Activated B cell treated with CpG ODN at 0.5 μM for 24 hours (primary cell): ENCODE data around the gene GBF1. TPM values are rescaled to one million over a fixed set of nuclear protein-coding genes. Genes with fewer than 3 reads are reported as not detected.
A peak's percentile ranks its signal among the peaks of the same experiment; 100 is the strongest.

Experiments
- ATAC-seq: fragments of 200-7000 bp; cut with Tn5 transposase; one replicate; pipeline ENCODE4 v1.10.0; 2021; ENCODE audit warnings: low read depth, mild to moderate bottlenecking, moderate library complexity
- CTCF ChIA-PET: fragments of 350-600 bp; sonication (Branson Sonifier 250); formaldehyde crosslinking; loops from one replicate; lab custom pipeline; 2021; ENCODE audit warnings: antibody characterized with exemption; lab: Charles Lee
- POLR2A ChIA-PET: fragments of 350-600 bp; sonication (Branson Sonifier 250); formaldehyde crosslinking; loops from one replicate; lab custom pipeline; 2021; ENCODE audit warnings: antibody characterized with exemption; lab: Charles Lee
- DNase-seq: peaks from one replicate; pipeline ENCODE4 v3.0.0; 2022
- H3K27ac Mint-ChIP-seq: one replicate; pipeline ENCODE4 v1.8.0; 2020; ENCODE audit warnings: mixed read lengths
- H3K27me3 Mint-ChIP-seq: one replicate; pipeline ENCODE4 v1.8.0; 2021; ENCODE audit warnings: mixed read lengths
- H3K36me3 Mint-ChIP-seq: one replicate; pipeline ENCODE4 v1.8.0; 2021; ENCODE audit warnings: low read depth, mixed read lengths
- H3K4me1 Mint-ChIP-seq: one replicate; pipeline ENCODE4 v1.8.0; 2021; ENCODE audit warnings: mixed read lengths
- H3K4me3 Mint-ChIP-seq: one replicate; pipeline ENCODE4 v1.8.0; 2020; ENCODE audit warnings: mild to moderate bottlenecking, mixed read lengths
- H3K9me3 Mint-ChIP-seq: one replicate; pipeline ENCODE4 v1.8.0; 2020; ENCODE audit warnings: mixed read lengths
- intact Hi-C: fragments of 100-400 bp; cut with micrococcal nuclease; formaldehyde crosslinking; loops from one replicate; pipeline ENCODE4 v1.15.1; 2024
- total RNA-seq: library from RNA; stranded (reverse); gene quantifications from 2 replicates; pipeline ENCODE4 v1.2.3, GENCODE V29; 2022
- TF ChIP-seq, protein P1 (sequence below): fragments of 200-600 bp; IDR thresholded peaks from one replicate; pipeline ENCODE4 v1.8.0; 2022; ENCODE audit warnings: antibody characterized with exemption, mild to moderate bottlenecking

Gene GBF1
- total RNA-seq, 1 donor from 2014 or later, result 44.3 TPM

DNA sequence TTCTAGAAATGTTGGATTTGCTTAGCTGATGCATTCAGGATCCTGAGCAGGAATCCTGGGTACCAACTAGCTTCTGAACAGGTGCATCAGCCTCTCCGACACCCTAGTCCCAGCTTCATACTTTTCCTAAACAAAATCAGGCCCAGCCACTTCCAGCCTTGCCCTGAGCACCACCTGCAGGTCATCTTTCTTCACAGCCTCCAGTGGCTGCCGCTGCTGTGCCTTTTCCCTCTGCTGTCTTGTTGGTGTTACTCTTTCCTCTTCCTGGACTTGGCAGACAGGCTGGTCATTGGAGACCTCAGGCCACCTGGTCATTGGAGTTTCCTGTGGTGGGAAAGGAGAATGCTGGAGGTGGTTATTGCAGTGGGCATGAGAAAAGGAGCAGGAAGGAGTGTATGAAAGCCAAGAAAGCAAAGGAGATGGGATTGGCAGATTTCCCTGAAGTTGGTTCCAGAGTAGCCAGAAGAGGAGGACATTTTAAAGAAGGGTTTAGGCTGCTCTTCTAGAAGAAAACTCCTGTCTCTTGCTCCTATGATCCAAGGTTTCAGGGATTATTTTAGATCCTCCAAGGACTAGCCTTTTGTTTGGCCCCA, 102.0 kb downstream of the GBF1 start:
- no peak for DNase-seq
- no peak for ATAC-seq
- POLR2A ChIA-PET, result no interaction called here
- no peaks in the 10 kb centered on the region for H3K4me1 Mint-ChIP-seq
- no peak overlapping the region for H3K4me3 Mint-ChIP-seq
- no peaks in the 10 kb centered on the region for H3K9me3 Mint-ChIP-seq
- CTCF ChIA-PET, result interaction anchor here (1.5 to 10.8 kb wide), 3 partner anchors 19 to 237 kb away, joined by 4 to 232 read pairs (median 4); no protein-coding TSS in a partner anchor
- H3K36me3 Mint-ChIP-seq, result peaks cover 57% of the 10 kb centered on the region
- TF ChIP-seq, protein P1, sequence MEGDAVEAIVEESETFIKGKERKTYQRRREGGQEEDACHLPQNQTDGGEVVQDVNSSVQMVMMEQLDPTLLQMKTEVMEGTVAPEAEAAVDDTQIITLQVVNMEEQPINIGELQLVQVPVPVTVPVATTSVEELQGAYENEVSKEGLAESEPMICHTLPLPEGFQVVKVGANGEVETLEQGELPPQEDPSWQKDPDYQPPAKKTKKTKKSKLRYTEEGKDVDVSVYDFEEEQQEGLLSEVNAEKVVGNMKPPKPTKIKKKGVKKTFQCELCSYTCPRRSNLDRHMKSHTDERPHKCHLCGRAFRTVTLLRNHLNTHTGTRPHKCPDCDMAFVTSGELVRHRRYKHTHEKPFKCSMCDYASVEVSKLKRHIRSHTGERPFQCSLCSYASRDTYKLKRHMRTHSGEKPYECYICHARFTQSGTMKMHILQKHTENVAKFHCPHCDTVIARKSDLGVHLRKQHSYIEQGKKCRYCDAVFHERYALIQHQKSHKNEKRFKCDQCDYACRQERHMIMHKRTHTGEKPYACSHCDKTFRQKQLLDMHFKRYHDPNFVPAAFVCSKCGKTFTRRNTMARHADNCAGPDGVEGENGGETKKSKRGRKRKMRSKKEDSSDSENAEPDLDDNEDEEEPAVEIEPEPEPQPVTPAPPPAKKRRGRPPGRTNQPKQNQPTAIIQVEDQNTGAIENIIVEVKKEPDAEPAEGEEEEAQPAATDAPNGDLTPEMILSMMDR, result no peak
- H3K27me3 Mint-ChIP-seq, result no peaks in the 10 kb centered on the region
- H3K27ac Mint-ChIP-seq, result no peak overlapping the region
- intact Hi-C loops, result loop anchor here (1.0 kb wide), 1 partner anchor 117 kb away; no protein-coding TSS in a partner anchor

DNA sequence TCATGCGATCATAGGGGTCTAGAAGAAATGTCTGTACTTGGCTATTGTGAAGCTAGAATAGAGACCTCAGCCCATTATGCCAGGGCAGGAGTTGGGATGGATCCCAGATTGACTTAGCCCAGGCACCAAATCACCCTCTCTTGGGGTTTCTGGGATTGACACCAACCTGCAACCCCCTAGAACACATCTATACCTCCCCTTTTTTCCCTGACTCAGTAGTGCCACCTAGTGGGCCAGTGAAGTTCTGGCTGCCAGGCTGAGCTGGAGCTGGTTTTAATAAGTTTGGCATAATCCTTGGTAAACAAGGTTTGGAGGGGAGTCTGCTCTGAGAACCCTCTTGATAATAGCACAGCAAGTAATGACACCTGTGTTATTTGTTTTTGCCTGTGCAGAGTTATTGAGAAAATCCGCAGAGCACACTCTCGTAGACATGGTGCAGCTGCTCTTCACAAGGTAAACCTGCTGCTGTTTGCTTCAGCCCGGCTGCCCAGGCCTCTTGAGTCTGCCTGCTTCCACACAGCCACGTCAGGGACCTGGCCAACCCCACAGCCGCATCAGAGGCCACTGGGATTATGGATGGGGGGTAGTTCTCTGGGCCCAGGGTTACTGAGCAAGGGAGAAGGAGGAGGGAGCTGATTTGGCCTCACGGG, 106.9 kb downstream of the GBF1 start:
- H3K4me1 Mint-ChIP-seq, result no peaks in the 10 kb centered on the region
- DNase-seq (peak; percentile 45), ATAC-seq (peak; percentile 70)
- ChIA-PET POLR2A (interaction anchor here (0.8 to 2.9 kb wide), 4 partner anchors 33 to 122 kb away, joined by 3 to 14 read pairs (median 4); no protein-coding TSS in a partner anchor), CTCF (interaction anchor here (0.6 to 10.8 kb wide), 34 partner anchors 8 to 275 kb away, joined by 3 to 232 read pairs (median 6); partner anchors contain the start of gene PPRC1)
- peaks cover 70% of the 10 kb centered on the region for H3K36me3 Mint-ChIP-seq
- no peaks in the 10 kb centered on the region for H3K9me3 Mint-ChIP-seq
- H3K27ac Mint-ChIP-seq, result no peak overlapping the region
- no peaks in the 10 kb centered on the region for H3K27me3 Mint-ChIP-seq
- intact Hi-C loops, result loop anchor here (1.0 to 2.0 kb wide), 6 partner anchors 71 to 231 kb away; no protein-coding TSS in a partner anchor
- TF ChIP-seq, protein P1, result peak; percentile 81
- no peak overlapping the region for H3K4me3 Mint-ChIP-seq

DNA sequence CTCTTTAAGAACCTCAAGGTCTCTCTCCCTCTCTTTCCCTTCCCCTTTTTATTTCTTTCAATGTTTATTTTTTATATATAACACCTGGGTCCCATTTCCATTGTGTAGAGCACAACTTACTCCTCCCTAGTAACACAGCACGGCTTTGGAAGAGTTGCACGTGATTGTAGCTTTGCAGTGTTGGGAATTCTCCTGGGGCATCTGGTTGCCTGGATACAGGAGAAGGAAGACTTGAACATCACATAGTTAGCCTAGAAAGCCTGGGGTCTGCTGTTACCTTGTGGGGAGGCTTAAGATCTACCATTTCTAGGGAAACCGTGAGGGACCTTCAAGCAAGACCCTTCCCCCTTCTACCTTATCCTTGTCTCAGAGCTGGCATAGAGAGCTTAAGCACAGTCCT, 109.1 kb downstream of the GBF1 start:
- no peak for DNase-seq
- no peak overlapping the region for H3K4me3 Mint-ChIP-seq
- intact Hi-C loops, result no loop called here
- H3K27me3 Mint-ChIP-seq, result no peaks in the 10 kb centered on the region
- no peaks in the 10 kb centered on the region for H3K4me1 Mint-ChIP-seq
- TF ChIP-seq, protein P1, result no peak
- ChIA-PET CTCF (interaction anchor here (1.0 to 10.8 kb wide), 7 partner anchors 9 to 229 kb away, joined by 3 to 232 read pairs (median 4); no protein-coding TSS in a partner anchor), POLR2A (no interaction called here)
- no peak overlapping the region for H3K27ac Mint-ChIP-seq
- H3K9me3 Mint-ChIP-seq, result no peaks in the 10 kb centered on the region
- no peak for ATAC-seq
- H3K36me3 Mint-ChIP-seq, result peaks cover 79% of the 10 kb centered on the region

DNA sequence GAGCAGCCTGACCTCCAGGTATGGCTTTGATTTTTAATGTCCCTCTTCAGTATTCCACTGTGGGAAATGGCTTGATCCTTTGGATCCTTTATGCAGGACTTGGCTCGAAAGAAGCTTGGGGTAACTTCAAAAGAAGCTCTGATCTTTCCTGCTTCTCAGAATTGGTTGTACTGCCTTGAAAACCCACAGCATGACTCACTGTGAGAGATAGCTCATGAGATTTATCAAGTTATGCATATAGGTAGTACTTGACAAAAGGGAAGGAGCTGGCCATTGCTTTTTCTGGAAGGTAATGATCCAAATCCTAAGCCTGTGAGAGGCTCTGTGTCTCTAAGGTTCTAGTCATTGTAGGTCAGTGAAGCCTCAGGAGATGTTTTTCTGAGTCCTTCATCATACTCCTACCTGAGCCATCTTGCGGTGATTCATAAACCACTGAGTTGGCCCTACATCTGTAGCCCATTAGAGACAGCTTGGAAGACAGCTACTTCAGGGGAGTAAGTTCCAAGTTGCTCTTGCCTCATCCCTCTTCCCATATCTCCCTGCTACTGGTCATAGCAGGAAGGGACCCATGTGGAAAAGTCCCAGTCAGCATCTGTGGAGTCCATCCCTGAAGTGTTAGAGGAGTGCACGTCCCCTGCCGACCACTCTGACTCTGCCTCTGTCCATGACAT, 113.5 kb downstream of the GBF1 start:
- ChIA-PET CTCF (interaction anchor here (0.9 to 2.6 kb wide), 2 partner anchors 7 to 128 kb away, joined by 3 to 7 read pairs; no protein-coding TSS in a partner anchor), POLR2A (interaction anchor here (0.5 kb wide), 1 partner anchor 352 kb away, joined by 3 read pairs; no protein-coding TSS in a partner anchor)
- ATAC-seq (no peak), DNase-seq (no peak)
- Mint-ChIP-seq H3K36me3 (peaks cover 91% of the 10 kb centered on the region), H3K27ac (no peak overlapping the region), H3K9me3 (no peaks in the 10 kb centered on the region), H3K4me3 (no peak overlapping the region), H3K4me1 (no peaks in the 10 kb centered on the region), H3K27me3 (no peaks in the 10 kb centered on the region)
- TF ChIP-seq, protein P1, result no peak
- intact Hi-C loops, result no loop called here
